NCI-H82 treated with DMSO at 0.1 percent for 48 hours (cell line): ENCODE results near the gene GATD1.

Source experiments
- DNase-seq: peaks from one replicate; lab custom pipeline; 2025; ENCODE audit not compliant: unreplicated experiment; lab: John Stamatoyannopoulos, UW

The GATD1 gene

GRCh38 chr11:779955-780532 is 2.8 kb upstream of the GATD1 start:
- DNase-seq = no peak

- no peak for DNase-seq
These were observed 2.0 kb upstream of the GATD1 start for GRCh38 chr11:778976-779954.

- no peak for DNase-seq
These were observed 563 bp downstream of the GATD1 start for GRCh38 chr11:776561-777287.

- DNase-seq = no peak
These were observed 1.1 kb downstream of the GATD1 start for GRCh38 chr11:776263-776560.

- DNase-seq = no peak
These were observed 2.3 kb downstream of the GATD1 start for GRCh38 chr11:774873-775592.

- no peak for DNase-seq
These were observed 3.5 kb downstream of the GATD1 start for GRCh38 chr11:773830-774229.

- DNase-seq = no peak
These were observed 3.9 kb downstream of the GATD1 start for GRCh38 chr11:773425-773824.

- no peak for DNase-seq
These were observed 4.6 kb downstream of the GATD1 start for GRCh38 chr11:772429-773390.

- DNase-seq = no peak
These were observed 5.6 kb downstream of the GATD1 start for GRCh38 chr11:771617-772204.

- no peak for DNase-seq
These were observed 6.4 kb downstream of the GATD1 start for GRCh38 chr11:770642-771616.

GRCh38 chr11:769887-770641 is 7.2 kb downstream of the GATD1 start:
- DNase-seq = no peak

- DNase-seq = no peak
These were observed 10.0 kb downstream of the GATD1 start for GRCh38 chr11:767238-767637.

GRCh38 chr11:766936-767210 is 10.4 kb downstream of the GATD1 start:
- DNase-seq = no peak

GRCh38 chr11:766106-766935 is 11.0 kb downstream of the GATD1 start:
- no peak for DNase-seq

GRCh38 chr11:765802-766091 is 11.5 kb downstream of the GATD1 start:
- DNase-seq = no peak

GRCh38 chr11:765025-765801 is 12.1 kb downstream of the GATD1 start:
- DNase-seq = no peak
